Measurements from ENCODE around the gene SEPTIN2.

- no peak for TF ChIP-seq CTCF (IDR thresholded peaks at IDR 0.05)
- TF ChIP-seq POLR2A (IDR thresholded peaks at IDR 0.05), result no peak
Measured at GRCh38 chr2:241313543-241314095, 2.1 kb upstream of the SEPTIN2 start.

Data from thyroid gland (tissue), 4 donors.